ENCODE measurements around the gene ALG12. TPM values are rescaled to one million over a fixed set of nuclear protein-coding genes. Genes with fewer than 3 reads are reported as not detected.

The ALG12 gene
- total RNA-seq, 6 donors from 2014 or later: 14.2 to 32.5 (median 22.3) TPM

DNA sequence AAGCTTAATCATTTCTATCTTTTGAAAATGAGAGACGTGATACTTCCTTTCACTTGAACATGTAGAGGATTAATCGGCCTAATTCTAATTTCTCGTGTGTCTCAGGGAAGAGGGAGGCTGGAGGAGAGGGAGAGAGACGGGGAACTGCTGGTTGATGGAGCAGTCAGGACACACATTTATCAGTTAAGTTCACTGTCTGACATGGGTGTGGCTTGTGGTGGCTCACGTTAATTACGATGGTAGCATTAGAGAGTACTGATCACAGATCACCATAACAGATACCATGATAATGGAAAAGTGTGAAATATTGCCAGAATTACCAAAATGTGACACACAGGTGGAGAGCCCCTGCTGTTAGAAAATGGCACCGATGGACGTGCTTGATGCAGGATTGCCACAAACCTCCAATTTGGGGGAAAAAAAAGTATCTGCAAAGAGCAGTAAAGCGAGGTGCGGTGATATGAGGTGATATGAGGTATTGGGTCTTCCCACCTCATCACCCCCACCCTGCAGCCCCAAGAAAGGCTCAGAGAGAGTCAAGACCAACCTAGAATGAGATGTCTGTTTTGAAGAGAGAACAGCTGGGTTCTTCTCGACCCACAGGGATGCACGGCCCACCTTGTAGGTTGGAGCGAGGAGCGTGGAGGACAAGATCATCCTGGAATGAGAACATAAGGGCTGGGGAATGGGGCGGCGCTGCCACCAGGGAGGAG is 44.9 kb downstream of the ALG12 start:
- Histone ChIP-seq H3K27me3 (no peaks in the 10 kb centered on the region), H3K27ac (no peak overlapping the region), H3K9me3 (peaks cover 0 to 10% (median 0%) of the 10 kb centered on the region in 4 donors), H3K4me1 (no peaks in the 10 kb centered on the region), H3K36me3 (no peaks in the 10 kb centered on the region), H3K4me3 (no peak overlapping the region)
- DNase-seq: no peak
- ATAC-seq (ENCODE audit: low FRiP score in 2 of 2): no peak
- TF ChIP-seq, protein P1, sequence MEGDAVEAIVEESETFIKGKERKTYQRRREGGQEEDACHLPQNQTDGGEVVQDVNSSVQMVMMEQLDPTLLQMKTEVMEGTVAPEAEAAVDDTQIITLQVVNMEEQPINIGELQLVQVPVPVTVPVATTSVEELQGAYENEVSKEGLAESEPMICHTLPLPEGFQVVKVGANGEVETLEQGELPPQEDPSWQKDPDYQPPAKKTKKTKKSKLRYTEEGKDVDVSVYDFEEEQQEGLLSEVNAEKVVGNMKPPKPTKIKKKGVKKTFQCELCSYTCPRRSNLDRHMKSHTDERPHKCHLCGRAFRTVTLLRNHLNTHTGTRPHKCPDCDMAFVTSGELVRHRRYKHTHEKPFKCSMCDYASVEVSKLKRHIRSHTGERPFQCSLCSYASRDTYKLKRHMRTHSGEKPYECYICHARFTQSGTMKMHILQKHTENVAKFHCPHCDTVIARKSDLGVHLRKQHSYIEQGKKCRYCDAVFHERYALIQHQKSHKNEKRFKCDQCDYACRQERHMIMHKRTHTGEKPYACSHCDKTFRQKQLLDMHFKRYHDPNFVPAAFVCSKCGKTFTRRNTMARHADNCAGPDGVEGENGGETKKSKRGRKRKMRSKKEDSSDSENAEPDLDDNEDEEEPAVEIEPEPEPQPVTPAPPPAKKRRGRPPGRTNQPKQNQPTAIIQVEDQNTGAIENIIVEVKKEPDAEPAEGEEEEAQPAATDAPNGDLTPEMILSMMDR (IDR thresholded peaks at IDR 0.05): no peak
- TF ChIP-seq POLR2A (IDR thresholded peaks at IDR 0.05) (no peak), POLR2AphosphoS5 (IDR thresholded peaks at IDR 0.05) (no peak), EP300 (IDR thresholded peaks at IDR 0.05) (no peak)
- WGBS, 2 donors: 89 to 93% methylated on average over 15 to 16 of the region's 16 CpGs

GRCh38 chr22:49872347-49872746 is 45.9 kb downstream of the ALG12 start:
- H3K36me3 ChIP-seq: no peaks in the 10 kb centered on the region
- no peak overlapping the region for H3K4me3 ChIP-seq
- no peak overlapping the region for H3K27ac ChIP-seq
- no peak for DNase-seq
- H3K9me3 ChIP-seq: peaks cover 0 to 10% (median 0%) of the 10 kb centered on the region in 4 donors
- 94 to 98% methylated on average over 7 of the region's 7 CpGs for WGBS, 2 donors
- no peak for TF ChIP-seq POLR2A (IDR thresholded peaks at IDR 0.05)
- no peaks in the 10 kb centered on the region for H3K27me3 ChIP-seq
- ATAC-seq (ENCODE audit: low FRiP score in 2 of 2): no peak
- H3K4me1 ChIP-seq: no peaks in the 10 kb centered on the region

- Histone ChIP-seq H3K27me3 (no peaks in the 10 kb centered on the region), H3K9me3 (peaks cover 0 to 16% (median 3%) of the 10 kb centered on the region in 4 donors), H3K36me3 (no peaks in the 10 kb centered on the region), H3K4me1 (no peaks in the 10 kb centered on the region), H3K4me3 (no peak overlapping the region), H3K27ac (no peak overlapping the region)
- 95 to 98% methylated on average over 4 of the region's 4 CpGs for WGBS, 2 donors
- no peak for ATAC-seq (ENCODE audit: low FRiP score in 2 of 2)
- TF ChIP-seq, protein P1 (IDR thresholded peaks at IDR 0.05): no peak
- TF ChIP-seq EP300 (IDR thresholded peaks at IDR 0.05): no peak
- no peak for TF ChIP-seq POLR2AphosphoS5 (IDR thresholded peaks at IDR 0.05)
- TF ChIP-seq POLR2A (IDR thresholded peaks at IDR 0.05): no peak
- no peak for DNase-seq
Observed at GRCh38 chr22:49871482-49871881, 46.8 kb downstream of the ALG12 start.

DNA sequence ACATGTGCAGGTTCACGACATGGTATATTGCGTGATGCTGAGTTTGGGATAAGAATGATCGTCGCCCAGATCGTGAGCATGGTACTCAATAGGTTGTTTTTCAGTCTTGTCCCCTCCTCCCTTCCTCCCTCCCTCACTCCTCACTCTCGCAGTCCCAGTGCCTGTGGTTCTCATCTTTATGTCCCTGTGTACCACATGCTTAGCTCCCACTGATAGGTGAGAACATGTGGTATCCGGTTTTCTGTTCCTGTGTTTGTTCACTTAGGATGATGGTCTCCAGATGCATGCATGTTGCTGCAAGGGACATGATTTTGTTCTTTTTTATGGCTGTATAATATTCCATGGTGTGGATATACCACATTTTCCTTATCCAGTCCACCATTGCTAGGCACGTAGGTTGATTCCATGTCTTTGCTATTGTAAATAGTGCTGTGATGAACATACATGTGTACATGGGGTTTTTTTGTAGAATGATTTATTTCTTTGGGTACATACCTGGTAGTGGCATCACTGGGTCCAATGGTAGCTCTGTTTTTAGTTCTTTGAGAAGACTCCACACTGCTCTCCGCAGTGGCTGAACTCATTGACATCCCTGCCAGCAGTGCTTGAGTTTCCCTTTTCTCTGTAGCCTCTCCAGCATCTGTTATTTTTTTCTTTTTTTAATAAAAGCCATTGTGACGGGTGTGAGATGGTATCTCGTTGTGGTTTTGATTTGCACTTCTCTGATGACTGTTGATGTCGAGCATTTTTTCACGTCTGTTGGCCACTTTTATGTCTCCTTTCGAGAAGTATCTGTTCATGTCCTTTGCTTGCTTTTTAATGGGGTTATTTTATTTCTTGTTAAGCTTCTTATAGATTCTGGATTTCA is 48.2 kb downstream of the ALG12 start:
- Histone ChIP-seq H3K27me3 (no peaks in the 10 kb centered on the region), H3K27ac (no peak overlapping the region), H3K36me3 (no peaks in the 10 kb centered on the region), H3K9me3 (peaks cover 0 to 28% (median 4%) of the 10 kb centered on the region in 4 donors), H3K4me3 (no peak overlapping the region), H3K4me1 (no peaks in the 10 kb centered on the region)
- ATAC-seq (ENCODE audit: low FRiP score in 2 of 2) (no peak), DNase-seq (no peak)
- 83 to 90% methylated on average over 13 to 14 of the region's 14 CpGs for WGBS, 2 donors
- TF ChIP-seq POLR2A (IDR thresholded peaks at IDR 0.05): no peak
- no peak for TF ChIP-seq EP300 (IDR thresholded peaks at IDR 0.05)
- TF ChIP-seq POLR2AphosphoS5 (IDR thresholded peaks at IDR 0.05): no peak
- TF ChIP-seq, protein P1 (IDR thresholded peaks at IDR 0.05): no peak

GRCh38 chr22:49869086-49869830 is 49.0 kb downstream of the ALG12 start:
- ATAC-seq (ENCODE audit: low FRiP score in 2 of 2) (no peak), DNase-seq (no peak)
- peaks cover 0 to 28% (median 4%) of the 10 kb centered on the region in 4 donors for H3K9me3 ChIP-seq
- 87 to 94% methylated on average over 17 of the region's 17 CpGs for WGBS, 2 donors
- H3K27ac ChIP-seq: no peak overlapping the region
- H3K4me1 ChIP-seq: no peaks in the 10 kb centered on the region
- TF ChIP-seq POLR2A (IDR thresholded peaks at IDR 0.05): no peak
- TF ChIP-seq, protein P1 (IDR thresholded peaks at IDR 0.05): no peak
- no peak for TF ChIP-seq EP300 (IDR thresholded peaks at IDR 0.05)
- no peak for TF ChIP-seq POLR2AphosphoS5 (IDR thresholded peaks at IDR 0.05)
- no peaks in the 10 kb centered on the region for H3K27me3 ChIP-seq
- no peaks in the 10 kb centered on the region for H3K36me3 ChIP-seq
- H3K4me3 ChIP-seq: no peak overlapping the region
